ENCODE results near the gene CKM. TPM values are rescaled to one million over a fixed set of nuclear protein-coding genes. Genes with fewer than 3 reads are reported as not detected.
"Not testable (repeated sequence)": the region's sequence is repeated elsewhere in the genome, so short reads cannot be mapped to it uniquely, and the experiment has no call there.

The CKM gene
- total RNA-seq, 2 experiments from 2014 or later, result not detected

DNA sequence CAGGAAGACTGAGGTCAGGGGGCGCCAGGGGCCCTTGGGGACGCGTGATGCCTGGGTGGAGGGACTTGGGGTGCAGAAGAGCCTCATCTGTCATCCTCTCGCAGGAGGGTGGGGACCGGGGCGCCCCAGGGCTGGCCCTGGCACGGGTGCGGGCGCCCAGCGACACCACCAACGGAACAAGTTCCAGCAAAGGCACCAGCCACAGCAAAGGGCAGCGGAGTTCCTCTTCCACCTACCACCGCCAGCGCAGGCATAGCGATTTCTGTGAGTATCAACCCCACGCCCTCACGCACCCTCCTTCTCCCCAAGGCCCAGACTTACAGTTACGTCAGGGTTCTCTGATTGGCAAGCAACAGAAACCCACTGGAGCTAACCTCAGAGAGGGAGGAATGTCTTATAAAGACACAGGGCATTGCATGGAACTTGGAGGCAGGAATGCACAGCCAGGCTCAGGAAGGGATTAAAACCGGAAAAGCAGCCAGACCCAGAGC, 42.2 kb downstream of the CKM start:
- peaks cover 12% of the 10 kb centered on the region for H3K36me3 Mint-ChIP-seq (ENCODE audit: low read depth)
- POLR2A ChIA-PET, result no interaction called here
- CTCF ChIA-PET, result no interaction called here

DNA sequence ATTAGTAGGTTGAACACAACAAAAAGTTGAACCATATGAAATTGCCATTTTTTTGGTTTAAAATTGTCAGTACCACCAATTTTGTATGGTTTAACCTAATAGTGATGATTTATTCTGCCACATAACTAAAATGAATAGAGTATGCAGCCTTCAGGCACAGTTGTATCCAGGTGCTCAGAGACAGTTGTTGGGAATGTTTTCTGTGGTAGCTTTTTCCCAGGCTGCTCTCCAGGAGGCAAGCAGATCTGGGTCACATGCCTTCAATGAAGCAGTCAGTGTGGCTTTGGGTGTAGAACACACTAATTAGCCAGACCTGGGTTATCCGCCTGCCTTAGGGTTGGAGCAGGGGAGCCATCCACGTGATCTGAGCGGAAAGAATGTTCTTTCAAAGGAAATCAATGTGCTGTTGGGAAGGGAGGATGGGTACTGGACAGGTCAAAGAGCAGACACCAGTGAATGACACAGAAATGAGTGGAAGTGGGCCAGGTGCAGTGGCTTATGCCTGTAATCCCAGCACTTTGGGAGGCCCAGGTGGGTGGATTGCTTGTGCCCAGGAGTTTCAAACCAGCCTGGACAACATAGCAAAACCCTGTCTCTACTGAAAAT, 43.0 kb downstream of the CKM start:
- POLR2A ChIA-PET, result no interaction called here
- no peak overlapping the region for H3K4me3 Mint-ChIP-seq
- H3K27ac Mint-ChIP-seq, result no peak overlapping the region
- H3K36me3 Mint-ChIP-seq (ENCODE audit: low read depth), result peaks cover 10% of the 10 kb centered on the region
- CTCF ChIA-PET, result no interaction called here
- H3K27me3 Mint-ChIP-seq, result no peaks in the 10 kb centered on the region
- H3K9me3 Mint-ChIP-seq, result no peaks in the 10 kb centered on the region
- H3K4me1 Mint-ChIP-seq, result no peaks in the 10 kb centered on the region
- no peak for DNase-seq

More for the DNA sequence above, 42.2 kb downstream of the CKM start:
- H3K4me1 Mint-ChIP-seq, result no peaks in the 10 kb centered on the region
- DNase-seq, result no peak
- H3K27me3 Mint-ChIP-seq, result no peaks in the 10 kb centered on the region
- no peaks in the 10 kb centered on the region for H3K9me3 Mint-ChIP-seq
- H3K4me3 Mint-ChIP-seq, result no peak overlapping the region
- no peak overlapping the region for H3K27ac Mint-ChIP-seq

DNA sequence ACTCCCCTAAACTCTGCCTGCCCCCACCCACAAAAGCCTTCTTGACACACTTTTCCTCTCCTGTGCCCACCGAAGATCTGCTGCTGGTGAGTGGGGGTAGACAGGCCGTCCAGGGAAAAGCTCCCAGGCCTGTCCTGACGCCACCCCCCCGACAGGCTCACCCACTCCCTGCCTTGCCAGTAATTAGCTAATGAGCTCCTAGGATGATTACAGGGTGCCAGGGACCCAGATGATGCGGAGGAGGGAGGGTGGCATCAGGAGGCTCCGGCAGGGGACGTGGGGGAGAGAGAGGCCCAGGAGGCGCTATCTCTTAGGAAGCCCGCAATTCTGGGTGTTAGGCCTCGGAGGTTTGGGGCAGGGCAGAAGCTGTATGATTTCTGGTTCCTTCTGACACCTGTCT, 44.6 kb downstream of the CKM start:
- ChIA-PET POLR2A (no interaction called here), CTCF (no interaction called here)
- Mint-ChIP-seq H3K4me1 (no peaks in the 10 kb centered on the region), H3K9me3 (no peaks in the 10 kb centered on the region), H3K27ac (no peak overlapping the region), H3K27me3 (no peaks in the 10 kb centered on the region), H3K4me3 (no peak overlapping the region), H3K36me3 (ENCODE audit: low read depth) (peaks cover 3% of the 10 kb centered on the region)
- no peak for DNase-seq

DNA sequence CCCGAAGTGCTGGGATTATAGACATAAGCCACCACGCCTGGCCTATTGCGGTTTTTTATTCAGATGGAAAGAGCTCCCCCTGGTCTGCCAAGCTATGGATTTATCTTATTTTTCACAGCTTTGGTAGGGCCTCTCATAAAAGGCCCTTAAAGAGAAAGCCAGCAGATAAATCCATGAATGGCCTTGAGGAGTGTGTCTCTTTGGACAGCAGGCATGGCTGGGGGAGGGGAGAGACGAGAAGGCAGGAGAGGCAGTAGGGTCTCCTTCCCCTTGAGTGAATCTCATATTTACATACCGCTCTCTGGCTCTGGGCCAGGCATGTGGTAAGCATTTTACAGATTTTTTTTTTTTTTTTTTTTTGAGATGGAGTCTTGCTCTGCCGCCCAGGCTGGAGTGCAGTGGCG, 46.4 kb downstream of the CKM start:
- Mint-ChIP-seq H3K4me3 (no peak overlapping the region), H3K36me3 (ENCODE audit: low read depth) (peaks cover 5% of the 10 kb centered on the region), H3K4me1 (no peaks in the 10 kb centered on the region), H3K27ac (no peak overlapping the region), H3K27me3 (no peaks in the 10 kb centered on the region), H3K9me3 (no peaks in the 10 kb centered on the region)
- DNase-seq, result no peak
- ChIA-PET CTCF (interaction anchor here (0.7 kb wide), 1 partner anchor 124 kb away, joined by 3 read pairs; no protein-coding TSS in a partner anchor), POLR2A (no interaction called here)

DNA sequence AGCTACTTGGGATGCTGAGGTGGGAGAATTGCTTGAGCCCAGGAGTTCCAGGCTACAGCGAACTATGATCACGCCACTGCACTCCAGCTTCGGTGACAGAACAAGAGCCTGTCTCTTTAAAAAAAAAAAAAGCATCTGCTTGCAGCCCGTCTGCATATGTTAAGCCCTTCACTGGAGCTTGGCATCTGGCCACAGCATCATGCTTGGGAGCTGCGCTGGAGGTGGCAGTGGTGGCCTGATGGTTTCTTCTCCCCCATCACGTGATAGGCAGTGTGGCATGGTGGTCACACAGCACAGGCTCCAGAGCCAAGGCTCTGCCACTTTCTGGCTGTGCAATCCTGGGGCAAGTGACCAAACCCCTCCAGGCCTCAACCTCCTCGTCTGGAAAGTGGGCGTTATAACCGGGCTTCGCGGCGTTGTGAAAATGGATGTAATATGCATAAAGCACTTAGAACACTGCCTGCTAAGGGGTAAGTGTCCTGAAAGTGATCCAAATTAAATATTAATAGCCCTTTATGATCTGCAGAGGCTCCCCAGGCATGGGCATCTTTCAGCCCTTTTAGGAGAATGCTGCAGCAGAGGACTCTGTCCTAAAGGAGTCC, 47.2 kb downstream of the CKM start:
- Mint-ChIP-seq H3K36me3 (ENCODE audit: low read depth) (peaks cover 5% of the 10 kb centered on the region), H3K27ac (no peak overlapping the region), H3K4me1 (no peaks in the 10 kb centered on the region), H3K27me3 (no peaks in the 10 kb centered on the region), H3K9me3 (no peaks in the 10 kb centered on the region), H3K4me3 (no peak overlapping the region)
- CTCF ChIA-PET, result no interaction called here
- POLR2A ChIA-PET, result interaction anchor here (0.6 kb wide), 1 partner anchor 112 kb away, joined by 3 read pairs; no protein-coding TSS in a partner anchor
- no peak for DNase-seq

DNA sequence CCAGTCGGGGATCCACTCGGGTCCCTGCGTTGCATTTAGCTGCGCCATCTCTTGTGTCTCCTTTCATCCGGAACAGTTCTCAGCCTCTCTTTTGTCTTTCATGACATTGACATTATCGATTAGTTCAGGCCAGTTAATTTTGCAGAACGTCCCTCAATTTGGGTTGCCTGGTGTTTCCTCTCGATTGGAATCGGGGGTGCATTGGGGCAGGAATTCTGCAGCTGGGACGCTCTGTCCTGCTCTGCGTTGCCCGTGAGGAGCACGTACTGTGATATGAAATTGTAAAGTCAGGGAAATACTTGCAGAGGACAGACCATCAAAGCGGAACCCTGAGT, 49.2 kb downstream of the CKM start:
- no peak overlapping the region for H3K4me3 Mint-ChIP-seq
- ChIA-PET CTCF (no interaction called here), POLR2A (no interaction called here)
- no peak overlapping the region for H3K27ac Mint-ChIP-seq
- H3K36me3 Mint-ChIP-seq (ENCODE audit: low read depth), result peaks cover 3% of the 10 kb centered on the region
- no peaks in the 10 kb centered on the region for H3K4me1 Mint-ChIP-seq
- DNase-seq, result no peak
- H3K9me3 Mint-ChIP-seq, result no peaks in the 10 kb centered on the region
- H3K27me3 Mint-ChIP-seq, result no peaks in the 10 kb centered on the region

DNA sequence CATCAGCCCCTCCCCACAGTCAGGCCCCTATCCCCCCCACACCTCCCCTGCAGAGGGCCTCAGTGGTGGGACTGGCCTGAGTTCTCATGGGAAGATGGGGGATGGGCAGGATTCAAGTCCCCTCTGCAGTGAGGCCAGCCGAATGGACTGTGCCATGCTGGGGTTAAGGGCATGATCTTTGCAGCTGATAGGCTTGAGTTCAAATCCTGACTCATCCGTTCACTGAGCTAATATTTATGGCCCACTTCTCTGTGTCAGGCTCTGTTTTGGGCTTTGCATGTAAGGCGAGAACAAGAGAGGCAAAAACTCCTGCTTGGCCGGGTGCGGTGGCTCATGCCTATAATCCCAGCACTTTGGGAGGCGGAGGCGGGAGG, 51.0 kb downstream of the CKM start:
- H3K27me3 Mint-ChIP-seq, result no peaks in the 10 kb centered on the region

DNA sequence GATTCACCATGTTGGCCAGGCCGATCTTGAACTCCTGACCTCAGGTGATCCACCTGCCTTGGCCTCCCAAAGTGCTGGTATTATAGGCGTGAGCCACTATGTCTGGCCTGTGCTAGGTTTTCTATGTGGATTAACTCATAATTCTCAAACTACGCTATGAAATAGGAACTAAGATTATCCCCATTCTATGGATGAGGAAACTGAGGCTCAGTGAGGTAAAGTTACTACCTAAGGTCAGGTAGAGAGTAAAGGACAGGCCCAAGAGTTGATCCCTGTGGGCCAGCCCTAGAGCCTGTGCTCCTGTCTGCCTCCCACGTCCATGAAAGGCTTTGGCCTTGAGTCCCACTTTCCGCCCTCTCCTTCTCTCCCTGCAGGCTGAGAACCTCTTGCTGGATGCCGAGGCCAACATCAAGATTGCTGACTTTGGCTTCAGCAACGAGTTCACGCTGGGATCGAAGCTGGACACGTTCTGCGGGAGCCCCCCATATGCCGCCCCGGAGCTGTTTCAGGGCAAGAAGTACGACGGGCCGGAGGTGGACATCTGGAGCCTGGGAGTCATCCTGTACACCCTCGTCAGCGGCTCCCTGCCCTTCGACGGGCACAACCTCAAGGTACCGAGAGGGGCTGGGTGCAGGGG, 51.5 kb downstream of the CKM start:
- no peak for DNase-seq
- POLR2A ChIA-PET, result no interaction called here
- Mint-ChIP-seq H3K4me1 (no peaks in the 10 kb centered on the region), H3K36me3 (ENCODE audit: low read depth) (peaks cover 3% of the 10 kb centered on the region), H3K9me3 (no peaks in the 10 kb centered on the region), H3K27ac (no peak overlapping the region), H3K27me3 (no peaks in the 10 kb centered on the region), H3K4me3 (no peak overlapping the region)
- CTCF ChIA-PET, result no interaction called here

More for the DNA sequence above, 51.0 kb downstream of the CKM start:
- ChIA-PET CTCF (no interaction called here), POLR2A (no interaction called here)
- peaks cover 3% of the 10 kb centered on the region for H3K36me3 Mint-ChIP-seq (ENCODE audit: low read depth)
- H3K4me1 Mint-ChIP-seq, result no peaks in the 10 kb centered on the region
- no peak overlapping the region for H3K4me3 Mint-ChIP-seq
- H3K9me3 Mint-ChIP-seq, result no peaks in the 10 kb centered on the region
- no peak overlapping the region for H3K27ac Mint-ChIP-seq
- DNase-seq, result no peak

DNA sequence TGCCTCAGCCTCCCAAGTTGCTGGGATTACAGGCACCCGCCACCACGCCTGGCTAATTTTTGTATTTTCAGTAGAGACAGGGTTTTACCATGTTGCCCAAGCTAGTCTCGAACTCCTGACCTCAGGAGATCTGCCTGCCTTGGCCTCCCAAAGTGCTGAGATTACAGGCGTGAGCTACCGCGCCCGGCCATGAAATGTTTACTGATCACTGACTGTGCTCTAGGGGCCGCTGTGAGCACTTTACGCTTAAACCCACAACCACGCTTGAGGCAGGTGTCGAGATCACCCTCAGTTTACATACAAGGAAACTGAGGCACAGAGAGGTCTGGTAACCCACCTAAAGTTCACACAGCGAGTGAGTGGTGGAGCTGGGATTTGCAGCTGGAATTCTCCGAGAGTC, 52.7 kb downstream of the CKM start:
- H3K27ac Mint-ChIP-seq, CTCF ChIA-PET, POLR2A ChIA-PET: not testable (repeated sequence)

DNA sequence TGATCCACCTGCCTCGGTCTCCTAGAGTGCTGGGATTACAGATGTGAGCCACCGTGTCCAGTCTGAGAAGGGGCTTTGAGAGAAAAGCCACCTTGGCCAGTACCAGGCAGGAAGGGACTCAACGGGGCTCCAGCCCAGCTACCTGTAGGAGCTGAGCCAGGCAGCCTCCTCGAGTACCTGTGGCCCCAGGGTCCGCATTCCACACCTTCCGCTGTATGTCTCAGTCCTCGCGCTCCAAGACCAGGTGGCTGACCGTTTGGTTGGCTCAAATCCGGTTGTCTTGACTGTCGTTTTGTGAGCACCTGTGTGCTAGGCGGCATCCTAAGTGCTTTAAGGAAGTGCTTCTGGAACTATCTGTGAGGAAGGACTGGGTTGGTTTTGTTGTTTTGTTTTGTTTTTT, 55.4 kb downstream of the CKM start:
- Mint-ChIP-seq H3K27ac (no peak overlapping the region), H3K9me3 (no peaks in the 10 kb centered on the region), H3K4me3 (no peak overlapping the region), H3K4me1 (no peaks in the 10 kb centered on the region), H3K27me3 (no peaks in the 10 kb centered on the region), H3K36me3 (ENCODE audit: low read depth) (peaks cover 2% of the 10 kb centered on the region)
- no peak for DNase-seq
- ChIA-PET CTCF (no interaction called here), POLR2A (no interaction called here)

More for the DNA sequence above, 52.7 kb downstream of the CKM start:
- H3K4me1 Mint-ChIP-seq; H3K27me3 Mint-ChIP-seq; H3K36me3 Mint-ChIP-seq (ENCODE audit: low read depth); H3K4me3 Mint-ChIP-seq; H3K9me3 Mint-ChIP-seq; DNase-seq: not testable (repeated sequence)

DNA sequence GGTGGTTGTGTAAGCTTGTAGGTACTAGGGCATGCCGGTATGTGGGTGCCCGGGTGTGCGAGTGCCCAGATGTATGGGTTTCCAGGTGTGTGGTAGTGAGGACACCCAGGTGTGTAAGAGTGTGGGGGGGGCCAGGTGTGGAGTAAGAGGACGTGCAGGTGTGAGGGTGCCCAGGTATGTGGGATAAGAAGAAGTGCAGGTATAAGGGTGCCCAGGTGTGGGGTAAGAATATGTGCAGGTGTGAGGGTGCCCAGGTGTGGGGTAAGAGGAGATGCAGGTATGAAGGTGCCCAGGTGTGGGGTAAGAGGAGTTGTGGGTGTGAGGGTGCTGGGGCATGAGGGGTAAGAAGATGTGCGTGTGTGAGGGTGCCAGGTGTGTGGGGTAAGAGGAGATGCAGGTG, 57.3 kb downstream of the CKM start:
- Mint-ChIP-seq H3K27me3 (no peaks in the 10 kb centered on the region), H3K4me3 (no peak overlapping the region), H3K27ac (no peak overlapping the region), H3K9me3 (no peaks in the 10 kb centered on the region), H3K4me1 (no peaks in the 10 kb centered on the region), H3K36me3 (ENCODE audit: low read depth) (no peaks in the 10 kb centered on the region)
- DNase-seq, result no peak
- CTCF ChIA-PET, result no interaction called here
- POLR2A ChIA-PET, result no interaction called here

DNA sequence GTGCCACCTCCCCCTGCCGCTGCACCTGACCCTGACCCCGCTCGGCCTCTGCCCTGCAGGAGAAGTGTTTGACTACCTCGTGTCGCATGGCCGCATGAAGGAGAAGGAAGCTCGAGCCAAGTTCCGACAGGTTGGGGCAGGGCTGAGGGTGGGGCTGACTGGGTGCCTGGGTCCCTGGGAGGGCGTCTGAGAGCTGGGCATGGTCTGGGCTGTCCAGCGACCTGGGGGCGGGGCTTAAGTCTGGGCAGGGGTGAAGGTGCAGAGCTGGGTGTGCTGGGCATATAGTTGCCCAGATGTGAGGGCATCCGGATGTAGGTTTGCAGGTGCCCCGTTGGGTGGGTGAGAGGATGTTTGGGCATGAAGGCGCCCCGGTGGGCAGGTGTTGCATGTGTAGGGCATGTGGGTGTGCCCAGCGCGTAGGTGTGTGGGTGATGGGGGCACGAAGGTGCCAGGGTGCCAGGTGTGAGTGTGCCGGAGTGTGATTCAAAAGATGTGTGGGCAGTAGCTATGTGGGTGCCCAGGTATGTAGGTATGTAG, 57.8 kb downstream of the CKM start:
- Mint-ChIP-seq H3K4me1 (no peaks in the 10 kb centered on the region), H3K27ac (no peak overlapping the region), H3K27me3 (no peaks in the 10 kb centered on the region), H3K4me3 (no peak overlapping the region), H3K36me3 (ENCODE audit: low read depth) (no peaks in the 10 kb centered on the region), H3K9me3 (no peaks in the 10 kb centered on the region)
- ChIA-PET POLR2A (no interaction called here), CTCF (no interaction called here)
- DNase-seq, result no peak

DNA sequence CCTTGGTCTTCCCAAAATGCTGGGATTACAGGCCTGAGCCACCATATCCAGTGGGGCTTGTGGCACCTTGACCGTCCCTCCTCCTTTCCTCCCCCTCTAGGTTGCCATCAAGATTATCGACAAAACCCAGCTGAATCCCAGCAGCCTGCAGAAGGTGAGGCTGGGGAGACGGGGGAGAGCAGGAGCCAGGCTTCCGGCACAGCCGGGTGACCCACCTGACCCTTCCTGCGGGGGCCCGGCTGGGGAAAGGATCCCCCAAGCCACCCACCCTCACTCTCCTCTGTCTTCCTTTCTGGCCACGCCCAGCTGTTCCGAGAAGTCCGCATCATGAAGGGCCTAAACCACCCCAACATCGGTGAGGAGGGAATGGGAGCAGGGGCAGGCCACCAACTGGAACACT, 59.7 kb downstream of the CKM start:
- Mint-ChIP-seq H3K4me3 (no peak overlapping the region), H3K4me1 (no peaks in the 10 kb centered on the region), H3K27ac (no peak overlapping the region), H3K27me3 (no peaks in the 10 kb centered on the region), H3K36me3 (ENCODE audit: low read depth) (no peaks in the 10 kb centered on the region), H3K9me3 (no peaks in the 10 kb centered on the region)
- CTCF ChIA-PET, result no interaction called here
- POLR2A ChIA-PET, result no interaction called here
- no peak for DNase-seq

DNA sequence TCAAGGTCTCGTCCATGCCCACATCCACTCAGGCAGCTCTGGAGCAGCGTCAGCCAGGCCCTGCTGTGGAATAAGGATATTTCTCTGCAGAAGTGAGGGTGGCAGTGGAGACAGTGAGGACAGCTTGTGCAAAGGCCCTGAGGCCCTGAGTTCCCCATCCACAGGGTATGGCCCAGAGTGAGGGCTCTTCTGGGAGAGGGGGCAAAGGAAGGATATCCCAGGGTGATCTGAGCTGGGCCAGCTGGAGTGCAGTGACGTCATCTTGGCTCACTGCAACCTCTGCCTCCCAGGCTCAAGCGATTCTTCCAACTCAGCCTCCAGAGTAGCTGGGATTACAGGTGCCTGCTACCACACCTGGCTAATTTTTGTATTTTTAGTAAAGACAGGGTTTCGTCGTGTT, 60.1 kb downstream of the CKM start:
- H3K9me3 Mint-ChIP-seq, result no peaks in the 10 kb centered on the region
- H3K36me3 Mint-ChIP-seq (ENCODE audit: low read depth), result no peaks in the 10 kb centered on the region
- no peak overlapping the region for H3K4me3 Mint-ChIP-seq
- no peak for DNase-seq
- no peak overlapping the region for H3K27ac Mint-ChIP-seq
- H3K27me3 Mint-ChIP-seq, result no peaks in the 10 kb centered on the region
- POLR2A ChIA-PET, result no interaction called here
- H3K4me1 Mint-ChIP-seq, result no peaks in the 10 kb centered on the region
- CTCF ChIA-PET, result no interaction called here
